WTC11 (cell line): Measurements from ENCODE around the gene PIGK.

ENCODE experiments used
- TEAD4 ChIP-seq: sonication (generic); formaldehyde crosslinking; IDR thresholded peaks from 2 replicates; pipeline ENCODE4 v1.8.0; 2022; ENCODE audit warnings: mild to moderate bottlenecking, missing genetic modification reagents
- TF ChIP-seq, protein P1 (sequence below): sonication (generic); formaldehyde crosslinking; IDR thresholded peaks from 2 replicates; pipeline ENCODE4 v1.8.1; 2023; ENCODE audit warnings: mild to moderate bottlenecking, moderate library complexity, missing genetic modification reagents

DNA sequence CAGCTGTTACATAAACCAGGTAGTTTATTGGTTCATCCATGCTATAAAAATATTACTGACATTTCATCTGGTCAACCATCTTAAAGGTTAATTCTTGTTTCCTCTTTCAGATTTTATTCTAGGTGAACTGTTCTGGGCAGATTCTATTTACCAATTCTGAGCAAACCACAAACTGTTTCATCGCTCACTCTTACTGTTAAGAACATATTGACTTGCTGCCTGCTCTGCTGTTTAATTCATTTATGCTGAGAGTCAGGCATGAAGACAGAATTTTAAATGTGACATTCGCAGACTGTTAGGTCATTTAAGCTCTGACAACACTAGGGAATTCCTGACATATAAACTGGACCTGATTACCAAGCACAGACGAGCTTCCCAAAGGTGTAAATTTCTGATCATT lies 98.3 kb downstream of the PIGK start:
- TF ChIP-seq TEAD4 (CRISPR knock-in tag): no peak
- TF ChIP-seq, protein P1, sequence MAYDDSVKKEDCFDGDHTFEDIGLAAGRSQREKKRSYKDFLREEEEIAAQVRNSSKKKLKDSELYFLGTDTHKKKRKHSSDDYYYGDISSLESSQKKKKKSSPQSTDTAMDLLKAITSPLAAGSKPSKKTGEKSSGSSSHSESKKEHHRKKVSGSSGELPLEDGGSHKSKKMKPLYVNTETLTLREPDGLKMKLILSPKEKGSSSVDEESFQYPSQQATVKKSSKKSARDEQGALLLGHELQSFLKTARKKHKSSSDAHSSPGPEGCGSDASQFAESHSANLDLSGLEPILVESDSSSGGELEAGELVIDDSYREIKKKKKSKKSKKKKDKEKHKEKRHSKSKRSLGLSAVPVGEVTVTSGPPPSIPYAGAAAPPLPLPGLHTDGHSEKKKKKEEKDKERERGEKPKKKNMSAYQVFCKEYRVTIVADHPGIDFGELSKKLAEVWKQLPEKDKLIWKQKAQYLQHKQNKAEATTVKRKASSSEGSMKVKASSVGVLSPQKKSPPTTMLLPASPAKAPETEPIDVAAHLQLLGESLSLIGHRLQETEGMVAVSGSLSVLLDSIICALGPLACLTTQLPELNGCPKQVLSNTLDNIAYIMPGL: no peak
